HCT116 (cell line): Measurements from ENCODE around the gene GSAP. TPM values are rescaled to one million over a fixed set of nuclear protein-coding genes. Genes with fewer than 3 reads are reported as not detected.
A peak's percentile ranks its signal among the peaks of the same experiment; 100 is the strongest.

Experiments used
- ATAC-seq: fragments of 200-7000 bp; cut with Tn5 transposase; 2 replicates; pipeline ENCODE4 v1.9.1; 2020; ENCODE audit warnings: mild to moderate bottlenecking, moderate library complexity
- Bru-seq: library from RNA; stranded (reverse); fragments of 400-500 nt; gene quantifications from one replicate; lab custom pipeline; 2021; lab: Mats Ljungman, UMichigan
- BruChase-seq, 2 experiments: library from RNA; stranded (reverse); fragments of 400-500 nt; gene quantifications; one replicate each; lab custom pipeline; 2021; lab: Mats Ljungman, UMichigan
- BruUV-seq: library from RNA; stranded (reverse); fragments of 400-500 nt; replicated peaks from 2 replicates; lab custom pipeline; 2021; lab: Mats Ljungman, UMichigan
- CTCF ChIA-PET: fragments of 300-600 bp; sonication (Branson Sonifier 250); formaldehyde crosslinking; loops from one replicate; lab custom pipeline; 2021; ENCODE audit warnings: antibody characterized with exemption; lab: Charles Lee
- POLR2A ChIA-PET: fragments of 300-600, 350-600 bp; sonication (Branson Sonifier 250); formaldehyde crosslinking; loops from one replicate; lab custom pipeline; 2021; ENCODE audit warnings: antibody characterized with exemption; lab: Charles Lee
- RAD21 ChIA-PET, 2 experiments: fragments of 300-600 bp; sonication (Branson Sonifier 250); formaldehyde crosslinking; loops; one replicate each; lab custom pipeline; 2023; ENCODE audit warnings: low total read pairs in 2 of 2; ENCODE audit not compliant: uncharacterized antibody in 2 of 2, unreplicated experiment in 2 of 2, low non-redundant PET in 1 of 2; lab: Charles Lee
- DNase-seq: peaks from one replicate; pipeline ENCODE4 v3.0.0-alpha.2; 2010; ENCODE audit warnings: low read depth, low spot score
- H2AFZ ChIP-seq: fragments of 200-600 bp; shearing (Covaris generic), sonication (generic); 2 replicates; pipeline ENCODE4 v1.6.1; 2017; ENCODE audit warnings: low read depth, mixed run types, mixed read lengths, antibody characterized with exemption, low read length; ENCODE audit not compliant: poor library complexity, severe bottlenecking
- H3K27ac ChIP-seq: 2 replicates; pipeline ENCODE4 v1.5.1; 2012; ENCODE audit warnings: low read depth, low read length
- H3K27me3 ChIP-seq: fragments of 200-600 bp; sonication (generic); 2 replicates; pipeline ENCODE4 v1.6.1; 2016; ENCODE audit warnings: mixed run types, low read length, mixed read lengths; ENCODE audit not compliant: insufficient read depth
- H3K36me3 ChIP-seq, 2 experiments: fragments of 200-500 bp in 1 of 2; fragments of 200-600 bp in 1 of 2; sonication (Bioruptor generic) in 1 of 2; sonication (generic) in 1 of 2; 2 replicates each; pipeline versions ENCODE4 v1.5.1 to v1.6.1; 2014 to 2016; ENCODE audit warnings: low read length in 2 of 2, inconsistent platforms in 1 of 2, mixed read lengths in 1 of 2, mixed run types in 1 of 2; ENCODE audit not compliant: insufficient read depth in 2 of 2, control insufficient read depth in 1 of 2
- H3K4me1 ChIP-seq, 2 experiments: fragments of 200-600 bp in 1 of 2; sonication (generic) in 1 of 2; 2 replicates each; pipeline versions ENCODE4 v1.5.1 to v1.6.1; 2012 to 2017; ENCODE audit warnings: low read length in 2 of 2, inconsistent platforms in 1 of 2, mild to moderate bottlenecking in 1 of 2, mixed read lengths in 1 of 2, mixed run types in 1 of 2, moderate library complexity in 1 of 2; ENCODE audit not compliant: insufficient read depth in 2 of 2, control insufficient read depth in 1 of 2
- H3K4me2 ChIP-seq: fragments of 200-600 bp; sonication (generic); 2 replicates; pipeline ENCODE4 v1.6.1; 2017; ENCODE audit warnings: mixed run types, low read length, mixed read lengths
- H3K4me3 ChIP-seq, 2 experiments: fragments of 200-600 bp in 1 of 2; sonication (generic) in 1 of 2; replicated peaks in 1 of 2; 2 replicates each; pipeline ENCODE4 v1.5.1; 2011 to 2016; ENCODE audit warnings: low read length in 2 of 2, control low read depth in 1 of 2, low read depth in 1 of 2, mild to moderate bottlenecking in 1 of 2, mixed read lengths in 1 of 2, mixed run types in 1 of 2
- H3K79me2 ChIP-seq: fragments of 200-600 bp; sonication (generic); 2 replicates; pipeline ENCODE4 v1.6.1; 2017; ENCODE audit warnings: mild to moderate bottlenecking, mixed run types, low read length, moderate library complexity, mixed read lengths; ENCODE audit not compliant: insufficient read depth
- H3K9ac ChIP-seq: fragments of 200-600 bp; sonication (generic); 2 replicates; pipeline ENCODE4 v1.6.1; 2016; ENCODE audit warnings: low read length, mixed read lengths
- H3K9me2 ChIP-seq: fragments of 200-600 bp; sonication (generic), shearing (Covaris generic); 2 replicates; pipeline ENCODE4 v1.6.1; 2017; ENCODE audit warnings: mixed run types, mild to moderate bottlenecking, moderate library complexity; ENCODE audit not compliant: insufficient read depth
- H3K9me3 ChIP-seq, 2 experiments: fragments of 200-500 bp in 1 of 2; fragments of 200-600 bp in 1 of 2; sonication (Bioruptor generic) in 1 of 2; sonication (generic) in 1 of 2; 2 replicates each; pipeline ENCODE4 v1.6.1; 2014 to 2017; ENCODE audit warnings: low read length in 2 of 2, mixed read lengths in 2 of 2, inconsistent platforms in 1 of 2, low read depth in 1 of 2, mild to moderate bottlenecking in 1 of 2, mixed run types in 1 of 2, moderate library complexity in 1 of 2; ENCODE audit not compliant: control insufficient read depth in 1 of 2, insufficient read depth in 1 of 2
- H4K20me1 ChIP-seq: fragments of 200-600 bp; sonication (generic), shearing (Covaris generic); 2 replicates; pipeline ENCODE4 v1.6.1; 2017; ENCODE audit warnings: mixed run types, mild to moderate bottlenecking, moderate library complexity; ENCODE audit not compliant: insufficient read depth
- EGR1 ChIP-seq: IDR thresholded peaks from 2 replicates; pipeline ENCODE4 v1.6.1; 2012; ENCODE audit warnings: low read depth
- ELF1 ChIP-seq: IDR thresholded peaks from 2 replicates; pipeline ENCODE4 v1.6.1; 2012; ENCODE audit warnings: low read depth, borderline replicate concordance
- EZH2 ChIP-seq: fragments of 200-600 bp; sonication (generic); IDR thresholded peaks from 2 replicates; pipeline ENCODE4 v1.6.1; 2017; ENCODE audit warnings: antibody characterized with exemption, mixed run types
- EZH2phosphoT487 ChIP-seq: fragments of 200-600 bp; IDR thresholded peaks from 2 replicates; pipeline ENCODE4 v1.6.1; 2018; ENCODE audit warnings: antibody characterized with exemption, borderline replicate concordance
- POLR2AphosphoS5 ChIP-seq: IDR thresholded peaks from 2 replicates; pipeline ENCODE4 v1.6.1; 2011; ENCODE audit warnings: mild to moderate bottlenecking, low read depth, low read length, moderate library complexity
- RAD21 ChIP-seq: IDR thresholded peaks from 2 replicates; pipeline ENCODE4 v1.6.1; 2012; ENCODE audit warnings: low read depth, mild to moderate bottlenecking
- REST ChIP-seq: IDR thresholded peaks from 2 replicates; pipeline ENCODE4 v1.6.1; 2012; ENCODE audit warnings: low read depth
- SIN3A ChIP-seq: IDR thresholded peaks from 2 replicates; pipeline ENCODE4 v1.6.1; 2012; ENCODE audit warnings: low read depth
- SRF ChIP-seq: IDR thresholded peaks from 2 replicates; pipeline ENCODE4 v1.6.1; 2012; ENCODE audit warnings: low read depth
- YY1 ChIP-seq: IDR thresholded peaks from 2 replicates; pipeline ENCODE4 v1.6.1; 2011; ENCODE audit warnings: low read length, low read depth, moderate library complexity, mild to moderate bottlenecking; ENCODE audit not compliant: insufficient replicate concordance; ENCODE audit errors: extremely low read depth
- ZNF274 ChIP-seq: fragments of 200-500 bp; sonication (Bioruptor generic); IDR thresholded peaks from 2 replicates; pipeline ENCODE4 v1.6.1; 2014; ENCODE audit warnings: mild to moderate bottlenecking, low read depth, low read length, inconsistent platforms
- intact Hi-C: fragments of 100-400 bp; cut with micrococcal nuclease; formaldehyde crosslinking; loops from 2 replicates; pipeline ENCODE4 v1.10.0; 2022
- long read RNA-seq: library from polyadenylated mRNA; unstranded; transcript quantifications from one replicate; pipeline ENCODE4 v2.0.0, GENCODE V29; 2021; ENCODE audit not compliant: unreplicated experiment
- polyA plus RNA-seq: library from polyadenylated mRNA; unstranded; fragments of >200 nt; gene quantifications from 2 replicates; pipeline ENCODE4 v1.2.1, GENCODE V29; 2012; ENCODE audit warnings: missing spikeins
- total RNA-seq: library from RNA; stranded (reverse); gene quantifications from one replicate; pipeline ENCODE4 v1.2.1, GENCODE V29; 2021; ENCODE audit not compliant: unreplicated experiment

The GSAP gene
- total RNA-seq, result not detected
- polyA plus RNA-seq, result 0.04 and 0.09 TPM in 2 replicates
- percentile 9 among the genes with signal in this experiment for Bru-seq, nascent RNA
- BruChase-seq, experiment 1, labeled RNA remaining after a 6-hour chase, result percentile 6 among the genes with signal in this experiment
- BruChase-seq, experiment 2, labeled RNA remaining after a 2-hour chase, result percentile 9 among the genes with signal in this experiment
- long read RNA-seq, result 0 reads

- H3K79me2 ChIP-seq, result no peaks in the 10 kb centered on the region
- no peaks in the 10 kb centered on the region for H3K36me3 ChIP-seq
- no peaks in the 10 kb centered on the region for H3K9me3 ChIP-seq
- no peak within 1 kb of the TSS for H3K4me3 ChIP-seq
- DNase-seq (no peak), ATAC-seq (no peak)
- no TSS peak for BruUV-seq
- H3K27me3 ChIP-seq, result no peaks in the 10 kb centered on the region
- no peaks in the 10 kb centered on the region for H4K20me1 ChIP-seq
- H3K9ac ChIP-seq, result no peak within 1 kb of the TSS
- ChIA-PET RAD21 (no interaction called here), CTCF (no interaction called here), POLR2A (no interaction called here)
- TF ChIP-seq RAD21 (no peak), ELF1 (no peak), YY1 (no peak), SRF (no peak), ZNF274 (no peak), SIN3A (no peak), EGR1 (no peak), EZH2phosphoT487 (no peak), POLR2AphosphoS5 (no peak), EZH2 (no peak), REST (no peak)
- no peak within 1 kb of the TSS for H3K4me2 ChIP-seq
- H3K9me2 ChIP-seq, result no peaks in the 10 kb centered on the region
- H3K4me1 ChIP-seq, result no peaks in the 10 kb centered on the region
- no peak within 1 kb of the TSS for H3K27ac ChIP-seq
- H2AFZ ChIP-seq, result no peak within 1 kb of the TSS
- intact Hi-C loops, result no loop called here
Measured at GRCh38 chr7:77415823-77416620, at the start of gene GSAP. TSS of gene GSAP (minus strand) at chr7:77416349. CDS start at chr7:77416321, 28 bp downstream.
